Uterus (tissue), 4 donors: ENCODE results near the gene RAB11FIP5. TPM values are rescaled to one million over a fixed set of nuclear protein-coding genes. Genes with fewer than 3 reads are reported as not detected.

ENCODE experiments used
- DNase-seq, 2 donors: peaks; one replicate each; pipeline ENCODE4 v3.0.0-alpha.2; 2019 to 2020
- H3K27ac ChIP-seq, 2 donors: fragments of 200-600 bp; sonication (generic); 1 replicate in 1 of 2; 2 replicates in 1 of 2; pipeline ENCODE4 v1.5.1; 2016 to 2018
- H3K27me3 ChIP-seq, 2 donors: fragments of 200-600 bp; sonication (generic); one replicate each; pipeline ENCODE4 v1.5.1; 2018 to 2019; ENCODE audit warnings: control low read depth in 1 of 2
- H3K36me3 ChIP-seq, 2 donors: fragments of 200-600 bp; sonication (generic); one replicate each; pipeline ENCODE4 v1.5.1; 2019; ENCODE audit warnings: control low read depth in 1 of 2
- H3K4me1 ChIP-seq, 2 donors: fragments of 200-600 bp; sonication (generic); one replicate each; pipeline ENCODE4 v1.5.1; 2018 to 2019; ENCODE audit warnings: control low read depth in 1 of 2
- H3K4me3 ChIP-seq, 2 donors: fragments of 200-600 bp; sonication (generic); 1 replicate in 1 of 2; 2 replicates in 1 of 2; pipeline ENCODE4 v1.5.1; 2018 to 2019; ENCODE audit warnings: mild to moderate bottlenecking in 1 of 2
- H3K9me3 ChIP-seq, 2 donors: fragments of 200-600 bp; sonication (generic); one replicate each; pipeline ENCODE4 v1.5.1; 2019; ENCODE audit warnings: control low read depth in 1 of 2
- CTCF ChIP-seq, 4 experiments: fragments of 200-600 bp in 2 of 4; fragments of 450-650 bp in 2 of 4; sonication (generic) in 2 of 4; IDR thresholded peaks; one replicate each; pipeline ENCODE4 v1.5.1; 2016 to 2019; ENCODE audit warnings: antibody characterized with exemption in 4 of 4, mild to moderate bottlenecking in 2 of 4, moderate library complexity in 1 of 4
- POLR2A ChIP-seq, 2 donors: fragments of 450-650 bp; IDR thresholded peaks; one replicate each; pipeline ENCODE4 v1.6.1; 2016; ENCODE audit warnings: antibody characterized with exemption in 2 of 2, mild to moderate bottlenecking in 1 of 2, moderate library complexity in 1 of 2
- intact Hi-C: fragments of 100-400 bp; cut with DNase I; formaldehyde crosslinking; loops from one replicate; pipeline ENCODE4 v1.15.1; 2023; ENCODE audit warnings: low total_unique reads
- total RNA-seq, 4 donors: library from RNA; depleted of rRNA in 3 of 4; stranded (reverse); fragments of >200 nt in 3 of 4; gene quantifications; one replicate each; pipeline versions ENCODE4 v1.1.0 to v1.2.4, GENCODE V29; 2014 to 2023
- donor health status: DM: yes; HTN: yes; CAD: no.

Gene RAB11FIP5
- total RNA-seq, 4 donors from 2014 or later: 22.4 to 45.7 (median 31.7) TPM

DNA sequence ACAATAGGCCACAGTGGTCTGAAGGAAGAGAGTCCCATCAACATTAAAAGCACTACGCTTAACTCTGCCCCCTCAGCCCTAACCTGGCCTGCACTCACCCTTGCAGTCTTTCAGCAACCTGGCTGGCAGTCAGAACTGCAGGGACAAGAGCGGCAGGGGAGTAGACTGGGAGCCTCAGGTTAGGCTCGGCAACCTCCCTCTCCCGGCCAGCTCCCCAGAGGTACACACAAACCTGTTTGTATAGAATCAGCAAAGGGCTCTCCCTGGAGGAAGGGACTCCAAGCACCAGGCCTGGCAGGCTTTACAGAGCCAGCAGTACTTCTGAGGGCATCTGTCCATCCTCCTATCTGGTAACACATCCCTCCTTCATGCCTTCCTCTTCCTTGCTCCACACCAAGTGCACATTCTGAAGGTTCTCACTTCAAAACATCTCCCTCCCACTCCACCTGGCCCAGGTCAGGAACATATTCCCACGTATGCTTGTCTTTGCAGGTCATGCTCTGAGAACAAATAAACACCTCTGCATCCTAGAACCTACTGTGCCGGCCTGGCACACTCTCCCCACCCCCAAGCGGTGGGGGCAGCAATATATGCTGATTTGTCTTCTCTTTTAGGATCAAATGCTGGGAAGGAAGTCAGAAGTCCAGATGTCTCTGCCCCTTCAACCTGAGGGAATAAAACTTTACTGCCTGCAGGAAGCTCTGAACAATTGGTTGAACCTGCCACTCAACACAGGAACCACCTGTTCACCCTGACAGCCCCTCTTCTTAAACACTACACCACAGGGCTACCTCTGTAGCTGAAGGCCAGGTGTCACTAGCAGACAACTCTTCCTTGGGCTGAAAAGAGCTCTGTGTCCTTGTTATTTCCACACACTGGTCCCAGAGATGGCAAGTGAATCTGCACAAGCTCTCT lies 28.6 kb downstream of the RAB11FIP5 start:
- H3K9me3 ChIP-seq: no peaks in the 10 kb centered on the region
- no peak for DNase-seq
- TF ChIP-seq CTCF (IDR thresholded peaks at IDR 0.05): no peak
- no peak for TF ChIP-seq POLR2A (IDR thresholded peaks at IDR 0.05)
- no peak overlapping the region for H3K4me3 ChIP-seq
- intact Hi-C loops: no loop called here
- no peaks in the 10 kb centered on the region for H3K27me3 ChIP-seq
- H3K36me3 ChIP-seq: no peaks in the 10 kb centered on the region
- peaks cover 0 to 5% of the 10 kb centered on the region in 2 donors for H3K4me1 ChIP-seq
- H3K27ac ChIP-seq: no peak overlapping the region

DNA sequence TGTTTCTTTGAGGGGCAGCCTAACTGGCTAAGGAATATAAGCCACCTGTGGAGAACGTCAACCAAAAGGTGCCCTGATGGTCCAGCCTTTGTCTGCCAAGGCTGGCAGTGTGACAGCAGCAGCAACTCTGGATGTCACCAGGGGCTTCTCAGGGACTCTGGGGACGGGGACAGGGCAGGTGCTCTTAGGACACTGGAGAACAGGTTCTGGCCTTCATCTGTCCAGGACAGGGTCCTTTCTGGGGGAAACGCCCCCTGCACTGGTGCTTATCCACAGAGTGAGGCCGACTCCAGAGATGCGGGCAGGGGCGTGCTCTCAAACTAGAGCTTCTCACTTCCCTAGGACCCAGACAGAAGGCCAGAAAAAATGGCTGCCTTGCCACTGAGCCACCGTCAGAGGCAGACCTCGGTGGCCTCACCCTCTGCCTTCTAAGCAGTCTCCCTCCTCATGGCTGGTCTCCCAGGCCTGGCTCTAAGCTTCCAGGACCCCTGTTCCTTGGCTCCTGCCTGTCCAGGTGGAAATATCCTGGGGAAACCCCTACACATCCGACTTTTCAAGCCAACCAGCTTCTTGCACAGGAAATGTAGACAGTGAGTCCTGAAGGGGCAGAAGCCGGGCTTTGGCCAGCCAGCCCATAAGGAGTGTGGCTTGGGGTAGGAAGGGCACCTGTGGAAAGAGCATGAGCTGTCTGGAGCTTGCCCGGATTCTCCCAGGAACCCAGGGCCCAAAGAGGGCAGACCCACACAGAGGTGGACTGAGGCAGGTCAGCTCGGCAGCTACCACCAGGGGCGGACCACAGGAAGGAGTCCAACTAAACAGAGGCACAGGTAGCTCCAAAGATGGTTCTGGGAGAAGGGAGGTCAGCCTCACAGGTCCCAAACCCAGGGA lies 30.0 kb downstream of the RAB11FIP5 start:
- H3K9me3 ChIP-seq: no peaks in the 10 kb centered on the region
- H3K4me1 ChIP-seq: peaks cover 0 to 5% of the 10 kb centered on the region in 2 donors
- H3K36me3 ChIP-seq: no peaks in the 10 kb centered on the region
- no peak overlapping the region for H3K4me3 ChIP-seq
- intact Hi-C loops: no loop called here
- no peak for TF ChIP-seq POLR2A (IDR thresholded peaks at IDR 0.05)
- TF ChIP-seq CTCF (IDR thresholded peaks at IDR 0.05): no peak
- DNase-seq: no peak
- no peak overlapping the region for H3K27ac ChIP-seq
- no peaks in the 10 kb centered on the region for H3K27me3 ChIP-seq

DNA sequence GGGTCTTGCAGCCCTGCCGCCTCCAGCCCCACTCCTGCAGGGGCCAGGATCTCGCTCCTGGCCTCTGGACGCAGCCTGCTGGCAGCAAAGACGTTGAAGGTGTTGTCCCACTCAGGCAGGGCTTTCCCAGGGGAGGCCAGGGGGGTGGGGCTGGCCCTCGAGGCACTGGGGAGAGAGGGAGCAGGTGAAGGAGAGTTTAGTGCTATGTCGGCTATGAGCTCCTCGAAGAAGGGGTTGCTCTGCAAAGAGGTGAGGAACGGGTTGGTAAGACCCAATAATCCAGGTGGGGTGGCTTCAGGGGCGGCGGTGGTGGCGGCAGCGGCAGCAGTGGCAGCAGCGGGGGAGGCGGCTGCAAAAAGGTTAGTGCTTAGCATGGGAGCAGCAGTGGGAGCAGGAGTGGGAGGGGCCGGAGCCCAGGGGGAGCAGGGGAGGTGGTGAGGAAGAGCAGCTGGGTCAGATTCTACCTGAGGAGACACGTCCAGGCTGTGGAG lies 31.5 kb downstream of the RAB11FIP5 start:
- intact Hi-C loops: no loop called here
- no peaks in the 10 kb centered on the region for H3K36me3 ChIP-seq
- no peak for TF ChIP-seq CTCF (IDR thresholded peaks at IDR 0.05)
- no peaks in the 10 kb centered on the region for H3K9me3 ChIP-seq
- peaks cover 0 to 5% of the 10 kb centered on the region in 2 donors for H3K4me1 ChIP-seq
- no peaks in the 10 kb centered on the region for H3K27me3 ChIP-seq
- H3K27ac ChIP-seq: no peak overlapping the region
- no peak for DNase-seq
- H3K4me3 ChIP-seq: no peak overlapping the region

GRCh38 chr2:73080321-73081131 lies 32.2 kb downstream of the RAB11FIP5 start:
- Histone ChIP-seq H3K4me3 (no peak overlapping the region), H3K27ac (no peak overlapping the region), H3K36me3 (no peaks in the 10 kb centered on the region), H3K27me3 (no peaks in the 10 kb centered on the region), H3K4me1 (peaks cover 0 to 5% of the 10 kb centered on the region in 2 donors), H3K9me3 (no peaks in the 10 kb centered on the region)
- intact Hi-C loops: no loop called here
- DNase-seq: no peak
- TF ChIP-seq POLR2A (IDR thresholded peaks at IDR 0.05) (no peak), CTCF (IDR thresholded peaks at IDR 0.05) (no peak)
